ENCODE results near the gene TFE3.

Gene TFE3

DNA sequence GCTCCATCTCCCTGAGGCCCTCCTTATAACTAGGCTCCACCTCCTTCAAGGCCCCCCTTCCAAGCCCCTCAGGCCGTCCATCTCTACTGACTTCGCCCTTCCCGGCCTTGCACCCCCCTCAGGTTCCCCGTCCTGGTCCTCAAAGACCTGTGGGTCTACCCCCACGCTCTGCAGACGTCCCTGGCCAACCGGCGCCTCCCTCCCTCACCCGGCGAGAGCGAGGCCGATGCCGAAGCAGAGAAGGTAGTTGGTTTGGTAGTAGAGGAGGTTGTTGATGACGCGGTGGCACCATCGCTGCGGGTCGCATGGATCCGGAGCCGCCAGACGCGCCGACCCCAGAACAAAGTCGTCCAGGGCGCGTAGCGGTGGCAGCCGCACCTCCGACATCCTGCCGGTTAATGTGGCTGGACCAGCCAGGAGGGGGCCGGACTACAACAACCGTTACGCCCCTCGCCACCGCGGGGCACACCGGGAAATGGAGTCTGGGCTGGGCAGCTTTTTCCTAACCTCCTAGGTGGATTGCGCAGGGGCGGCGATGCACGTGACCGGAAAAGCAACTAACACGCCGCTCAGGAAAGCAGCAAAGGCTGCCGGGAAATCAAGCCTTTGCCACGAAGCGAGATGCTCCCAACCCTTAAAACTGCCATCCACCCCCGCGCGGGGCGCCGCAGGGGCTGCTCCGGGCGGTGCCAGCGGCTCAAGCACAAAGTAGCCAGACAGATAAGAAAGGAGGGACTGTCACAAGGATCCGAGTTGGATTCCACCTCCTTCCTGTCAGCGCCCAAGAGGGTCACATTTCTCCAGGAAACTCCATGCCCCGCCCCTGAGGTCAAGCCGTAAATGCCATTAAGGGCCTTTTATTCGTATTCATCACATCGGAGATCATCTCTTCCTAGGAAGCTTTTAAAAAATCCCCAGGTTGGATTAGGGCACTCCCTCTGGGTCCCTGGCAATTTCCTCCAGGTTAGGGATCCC, 30.7 kb upstream of the TFE3 start, which contains the start of gene PRAF2:
PRAF2 (minus strand) TSS at position 402 of the 975 bp plus-strand sequence; CDS start at position 387, 15 bp downstream.
- H3K4me3 ChIP-seq (ENCODE audit: low read depth, low read length), result peak within 1 kb of the TSS; percentile 58
- TF ChIP-seq, protein P1, sequence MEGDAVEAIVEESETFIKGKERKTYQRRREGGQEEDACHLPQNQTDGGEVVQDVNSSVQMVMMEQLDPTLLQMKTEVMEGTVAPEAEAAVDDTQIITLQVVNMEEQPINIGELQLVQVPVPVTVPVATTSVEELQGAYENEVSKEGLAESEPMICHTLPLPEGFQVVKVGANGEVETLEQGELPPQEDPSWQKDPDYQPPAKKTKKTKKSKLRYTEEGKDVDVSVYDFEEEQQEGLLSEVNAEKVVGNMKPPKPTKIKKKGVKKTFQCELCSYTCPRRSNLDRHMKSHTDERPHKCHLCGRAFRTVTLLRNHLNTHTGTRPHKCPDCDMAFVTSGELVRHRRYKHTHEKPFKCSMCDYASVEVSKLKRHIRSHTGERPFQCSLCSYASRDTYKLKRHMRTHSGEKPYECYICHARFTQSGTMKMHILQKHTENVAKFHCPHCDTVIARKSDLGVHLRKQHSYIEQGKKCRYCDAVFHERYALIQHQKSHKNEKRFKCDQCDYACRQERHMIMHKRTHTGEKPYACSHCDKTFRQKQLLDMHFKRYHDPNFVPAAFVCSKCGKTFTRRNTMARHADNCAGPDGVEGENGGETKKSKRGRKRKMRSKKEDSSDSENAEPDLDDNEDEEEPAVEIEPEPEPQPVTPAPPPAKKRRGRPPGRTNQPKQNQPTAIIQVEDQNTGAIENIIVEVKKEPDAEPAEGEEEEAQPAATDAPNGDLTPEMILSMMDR (IDR thresholded peaks at IDR 0.05; ENCODE audit: borderline replicate concordance, insufficient read depth, low read depth, low read length), result no peak

DNA sequence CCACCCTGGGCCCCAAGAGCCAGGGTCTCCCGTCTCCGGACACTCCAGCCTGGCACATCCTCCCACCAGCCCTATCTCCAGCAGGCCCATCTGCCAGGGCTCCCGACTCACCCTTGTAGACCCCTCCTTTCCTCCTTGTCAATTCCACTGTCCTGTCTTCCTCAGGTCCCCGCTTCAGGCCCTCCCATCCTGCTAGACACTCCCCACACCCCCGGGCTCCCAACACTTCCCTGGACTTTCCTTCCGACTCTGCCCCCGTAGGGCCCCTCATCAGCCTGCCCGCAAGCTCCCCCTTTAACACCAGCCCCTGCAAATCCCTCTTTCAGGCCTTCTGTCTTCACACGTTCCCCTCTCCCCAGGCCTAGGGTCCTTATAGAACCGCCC, 29.5 kb upstream of the TFE3 start:
- TF ChIP-seq, protein P1 (IDR thresholded peaks at IDR 0.05; ENCODE audit: borderline replicate concordance, insufficient read depth, low read depth, low read length), result no peak
- H3K4me3 ChIP-seq (ENCODE audit: low read depth, low read length), result no peak overlapping the region

DNA sequence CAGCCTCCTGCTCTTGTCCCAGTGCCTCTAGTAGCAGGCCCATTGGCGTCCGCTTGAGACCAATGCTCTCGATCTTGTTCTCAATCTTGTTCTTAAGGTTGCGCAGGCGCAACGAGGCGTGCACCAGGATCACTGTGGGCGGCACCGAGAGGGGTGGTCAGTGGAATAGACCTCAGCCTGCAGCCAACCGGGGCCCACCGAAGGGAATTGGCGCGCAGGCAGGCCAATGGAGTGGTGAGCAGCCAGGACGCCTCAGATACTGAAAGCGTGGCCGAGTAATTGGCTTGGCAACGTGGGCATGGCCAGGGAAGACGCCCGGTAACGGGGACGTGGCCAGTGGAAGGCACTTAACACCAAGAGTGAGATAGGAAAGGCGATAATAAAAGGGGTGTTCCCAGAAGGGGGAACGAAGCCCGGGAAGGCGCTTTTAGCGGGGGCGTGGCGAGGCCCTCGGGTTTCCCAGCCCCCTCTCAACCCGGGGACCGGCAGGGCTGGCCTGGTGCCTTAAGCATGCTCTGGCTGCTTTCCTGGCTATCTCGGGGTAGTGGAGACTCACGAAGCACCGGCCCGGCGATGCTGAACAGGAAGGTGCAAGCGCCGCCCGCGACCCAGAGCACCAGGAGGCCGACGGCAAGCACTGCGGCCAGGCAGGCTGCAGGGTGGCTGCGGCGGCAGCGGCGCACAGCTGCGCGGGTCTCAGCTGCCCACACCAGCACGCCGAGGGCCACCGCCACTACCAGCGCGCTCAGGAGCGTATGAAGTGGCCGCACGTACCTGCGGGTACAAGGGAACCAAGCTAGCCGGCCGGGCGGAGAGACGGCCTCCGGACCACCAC, 28.9 kb upstream of the TFE3 start:
- TF ChIP-seq, protein P1 (IDR thresholded peaks at IDR 0.05; ENCODE audit: borderline replicate concordance, insufficient read depth, low read depth, low read length), result no peak
- no peak overlapping the region for H3K4me3 ChIP-seq (ENCODE audit: low read depth, low read length)

DNA sequence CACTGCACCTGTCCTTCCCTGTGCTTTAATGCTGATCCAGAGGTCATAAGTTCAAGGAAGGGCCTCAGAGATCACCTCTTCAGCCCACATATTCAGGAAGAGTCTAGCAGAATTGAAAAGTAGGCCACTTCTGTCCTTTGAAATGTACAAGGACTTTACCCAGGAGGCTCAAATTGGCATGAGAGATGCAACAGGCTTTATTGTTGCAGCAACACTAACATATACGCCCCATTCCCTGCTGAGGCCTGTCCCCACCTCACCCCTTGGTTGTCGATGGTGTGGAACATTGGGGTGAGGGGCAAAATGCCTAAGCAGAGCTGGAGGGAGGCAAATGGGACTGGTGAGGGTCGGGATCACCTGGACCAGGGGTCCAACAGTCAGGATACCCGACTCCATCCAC, 27.8 kb upstream of the TFE3 start:
- H3K4me3 ChIP-seq (ENCODE audit: low read depth, low read length), result no peak overlapping the region
- TF ChIP-seq, protein P1 (IDR thresholded peaks at IDR 0.05; ENCODE audit: borderline replicate concordance, insufficient read depth, low read depth, low read length), result no peak

DNA sequence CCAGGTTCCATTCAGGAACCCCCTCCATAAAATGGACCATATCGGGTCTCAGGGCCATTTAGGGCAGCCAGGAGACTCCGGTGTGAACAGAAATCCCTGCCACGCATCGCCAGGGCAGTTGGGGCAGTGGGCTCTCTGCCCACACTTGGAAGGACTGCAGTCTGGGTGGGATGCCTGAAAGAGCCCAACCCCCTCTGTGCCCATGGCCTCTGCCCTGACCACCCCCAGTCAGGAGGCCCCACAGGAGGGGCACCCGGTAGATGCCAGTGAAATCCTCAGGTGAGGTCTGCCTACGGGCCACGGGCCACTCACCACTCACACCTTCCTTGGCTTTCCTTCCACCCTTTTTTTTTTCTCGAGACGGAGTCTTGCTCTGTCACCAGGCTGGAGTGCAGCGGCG, 25.9 kb upstream of the TFE3 start:
- H3K4me3 ChIP-seq (ENCODE audit: low read depth, low read length), result no peak overlapping the region
- TF ChIP-seq, protein P1 (IDR thresholded peaks at IDR 0.05; ENCODE audit: borderline replicate concordance, insufficient read depth, low read depth, low read length), result no peak

DNA sequence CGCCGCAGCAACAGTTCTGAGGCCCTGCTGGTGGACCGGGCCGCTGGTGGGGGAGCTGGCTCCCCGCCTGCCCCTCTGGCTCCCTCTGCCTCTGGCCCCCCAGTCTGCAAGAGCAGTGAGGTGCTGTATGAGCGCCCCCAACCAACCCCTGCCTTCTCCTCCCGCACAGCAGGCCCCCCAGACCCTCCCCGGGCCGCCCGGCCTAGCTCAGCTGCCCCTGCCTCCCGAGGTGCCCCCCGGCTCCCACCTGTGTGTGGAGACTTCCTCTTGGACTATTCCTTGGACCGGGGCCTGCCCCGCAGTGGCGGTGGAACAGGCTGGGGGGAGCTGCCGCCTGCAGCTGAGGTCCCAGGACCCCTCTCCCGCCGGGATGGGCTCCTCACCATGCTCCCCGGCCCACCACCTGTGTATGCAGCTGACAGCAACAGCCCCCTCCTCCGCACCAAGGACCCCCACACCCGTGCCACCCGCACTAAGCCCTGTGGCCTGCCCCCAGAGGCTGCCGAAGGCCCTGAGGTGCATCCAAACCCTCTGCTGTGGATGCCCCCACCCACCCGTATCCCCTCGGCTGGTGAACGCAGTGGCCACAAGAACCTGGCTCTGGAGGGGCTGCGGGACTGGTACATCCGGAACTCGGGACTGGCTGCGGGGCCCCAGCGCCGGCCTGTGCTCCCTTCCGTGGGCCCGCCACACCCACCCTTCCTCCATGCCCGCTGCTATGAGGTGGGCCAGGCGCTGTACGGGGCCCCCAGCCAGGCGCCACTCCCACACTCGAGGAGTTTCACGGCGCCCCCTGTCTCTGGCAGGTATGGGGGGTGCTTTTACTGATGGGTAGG, 24.3 kb upstream of the TFE3 start:
- TF ChIP-seq, protein P1 (IDR thresholded peaks at IDR 0.05; ENCODE audit: borderline replicate concordance, insufficient read depth, low read depth, low read length), result no peak
- H3K4me3 ChIP-seq (ENCODE audit: low read depth, low read length), result no peak overlapping the region
